GM08714 (cell line): Measurements from ENCODE around the gene NUDT16L1.

ENCODE experiments used
- H3K4me3 ChIP-seq: fragments of 200-500 bp; sonication (Bioruptor generic); 2 replicates; pipeline ENCODE4 v1.5.1; 2014; ENCODE audit warnings: mild to moderate bottlenecking, low read length, inconsistent platforms
- ZNF274 ChIP-seq: IDR thresholded peaks from 2 replicates; pipeline ENCODE4 v1.6.1; 2012; ENCODE audit warnings: mild to moderate bottlenecking, low read depth, low read length

Gene NUDT16L1

GRCh38 chr16:4683255-4684057 is 9.9 kb upstream of the NUDT16L1 start:
- no peak for TF ChIP-seq ZNF274
- H3K4me3 ChIP-seq: no peak overlapping the region

- H3K4me3 ChIP-seq: no peak overlapping the region
- TF ChIP-seq ZNF274: no peak
These were observed 9.2 kb upstream of the NUDT16L1 start for GRCh38 chr16:4684058-4684715.

- H3K4me3 ChIP-seq: no peak overlapping the region
- no peak for TF ChIP-seq ZNF274
These were observed 8.6 kb upstream of the NUDT16L1 start for GRCh38 chr16:4684763-4685162.

GRCh38 chr16:4685292-4685691 is 8.1 kb upstream of the NUDT16L1 start:
- H3K4me3 ChIP-seq: no peak overlapping the region
- no peak for TF ChIP-seq ZNF274

GRCh38 chr16:4685776-4686496 is 7.4 kb upstream of the NUDT16L1 start:
- no peak overlapping the region for H3K4me3 ChIP-seq
- TF ChIP-seq ZNF274: no peak

- no peak for TF ChIP-seq ZNF274
- no peak overlapping the region for H3K4me3 ChIP-seq
These were observed 6.7 kb upstream of the NUDT16L1 start for GRCh38 chr16:4686497-4687210.

- no peak overlapping the region for H3K4me3 ChIP-seq
- TF ChIP-seq ZNF274: no peak
These were observed 5.9 kb upstream of the NUDT16L1 start for GRCh38 chr16:4687416-4687815.

GRCh38 chr16:4687946-4688673 is 5.3 kb upstream of the NUDT16L1 start:
- TF ChIP-seq ZNF274: no peak
- no peak overlapping the region for H3K4me3 ChIP-seq

GRCh38 chr16:4688674-4689045 is 4.7 kb upstream of the NUDT16L1 start:
- no peak for TF ChIP-seq ZNF274
- H3K4me3 ChIP-seq: no peak overlapping the region

GRCh38 chr16:4689091-4689671 is 4.2 kb upstream of the NUDT16L1 start:
- no peak overlapping the region for H3K4me3 ChIP-seq
- no peak for TF ChIP-seq ZNF274

- no peak overlapping the region for H3K4me3 ChIP-seq
- no peak for TF ChIP-seq ZNF274
These were observed 3.3 kb upstream of the NUDT16L1 start for GRCh38 chr16:4689864-4690704.

GRCh38 chr16:4690946-4691665 is 2.3 kb upstream of the NUDT16L1 start:
- TF ChIP-seq ZNF274: no peak
- H3K4me3 ChIP-seq: no peak overlapping the region
